ENCODE data around the gene KDM1B.

Gene KDM1B

DNA sequence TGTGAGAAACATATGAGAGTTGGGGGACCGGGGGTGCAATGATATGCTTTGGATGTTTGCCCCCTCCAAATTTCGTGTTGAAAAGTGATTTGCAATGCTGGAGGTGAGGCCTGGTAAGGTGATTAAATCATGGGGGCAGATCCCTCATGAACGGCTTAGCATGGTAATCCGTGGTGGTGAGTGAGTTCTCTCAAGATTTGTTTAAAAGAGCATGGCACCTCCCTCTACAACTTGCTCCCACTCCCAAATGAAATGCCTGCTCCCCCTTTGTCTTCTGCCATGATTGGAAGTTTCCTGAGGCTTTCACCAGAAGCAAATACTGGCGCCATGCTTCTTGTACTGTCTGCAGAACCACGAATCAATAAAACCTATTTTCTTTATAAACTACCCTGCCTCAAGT lies 106.7 kb downstream of the KDM1B start:
- in situ Hi-C loops (cut with HindIII; ENCODE audit: low sequenced_read_pairs), result no loop called here
- H3K4me3 ChIP-seq (ENCODE audit: low read depth, low read length), result peak overlapping the region; percentile 94
- DNase-seq (ENCODE audit: low read depth), result no peak
- TF ChIP-seq, protein P1, sequence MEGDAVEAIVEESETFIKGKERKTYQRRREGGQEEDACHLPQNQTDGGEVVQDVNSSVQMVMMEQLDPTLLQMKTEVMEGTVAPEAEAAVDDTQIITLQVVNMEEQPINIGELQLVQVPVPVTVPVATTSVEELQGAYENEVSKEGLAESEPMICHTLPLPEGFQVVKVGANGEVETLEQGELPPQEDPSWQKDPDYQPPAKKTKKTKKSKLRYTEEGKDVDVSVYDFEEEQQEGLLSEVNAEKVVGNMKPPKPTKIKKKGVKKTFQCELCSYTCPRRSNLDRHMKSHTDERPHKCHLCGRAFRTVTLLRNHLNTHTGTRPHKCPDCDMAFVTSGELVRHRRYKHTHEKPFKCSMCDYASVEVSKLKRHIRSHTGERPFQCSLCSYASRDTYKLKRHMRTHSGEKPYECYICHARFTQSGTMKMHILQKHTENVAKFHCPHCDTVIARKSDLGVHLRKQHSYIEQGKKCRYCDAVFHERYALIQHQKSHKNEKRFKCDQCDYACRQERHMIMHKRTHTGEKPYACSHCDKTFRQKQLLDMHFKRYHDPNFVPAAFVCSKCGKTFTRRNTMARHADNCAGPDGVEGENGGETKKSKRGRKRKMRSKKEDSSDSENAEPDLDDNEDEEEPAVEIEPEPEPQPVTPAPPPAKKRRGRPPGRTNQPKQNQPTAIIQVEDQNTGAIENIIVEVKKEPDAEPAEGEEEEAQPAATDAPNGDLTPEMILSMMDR (IDR thresholded peaks at IDR 0.05; ENCODE audit: low read depth, low read length, missing control alignments), result no peak

GRCh38 chr6:18262702-18263417 lies 107.6 kb downstream of the KDM1B start:
- H3K4me3 ChIP-seq (ENCODE audit: low read depth, low read length), result peak overlapping the region; percentile 94
- DNase-seq (ENCODE audit: low read depth), result no peak
- TF ChIP-seq, protein P1 (IDR thresholded peaks at IDR 0.05; ENCODE audit: low read depth, low read length, missing control alignments), result no peak
- in situ Hi-C loops (cut with HindIII; ENCODE audit: low sequenced_read_pairs), result no loop called here

- no peak for DNase-seq (ENCODE audit: low read depth)
- peak overlapping the region; percentile 94 for H3K4me3 ChIP-seq (ENCODE audit: low read depth, low read length)
- in situ Hi-C loops (cut with HindIII; ENCODE audit: low sequenced_read_pairs), result no loop called here
- TF ChIP-seq, protein P1 (IDR thresholded peaks at IDR 0.05; ENCODE audit: low read depth, low read length, missing control alignments), result no peak
Observed at GRCh38 chr6:18263418-18264218, 108.4 kb downstream of the KDM1B start.

GRCh38 chr6:18264219-18264922 lies 109.1 kb downstream of the KDM1B start, which contains the start of gene DEK:
DEK (minus strand) TSS chr6:18264530; CDS start chr6:18263987, 543 bp downstream.
- in situ Hi-C loops (cut with HindIII; ENCODE audit: low sequenced_read_pairs), result no loop called here
- peak; percentile 49 for DNase-seq (ENCODE audit: low read depth)
- TF ChIP-seq, protein P1 (IDR thresholded peaks at IDR 0.05; ENCODE audit: low read depth, low read length, missing control alignments), result peak; percentile 44

DNA sequence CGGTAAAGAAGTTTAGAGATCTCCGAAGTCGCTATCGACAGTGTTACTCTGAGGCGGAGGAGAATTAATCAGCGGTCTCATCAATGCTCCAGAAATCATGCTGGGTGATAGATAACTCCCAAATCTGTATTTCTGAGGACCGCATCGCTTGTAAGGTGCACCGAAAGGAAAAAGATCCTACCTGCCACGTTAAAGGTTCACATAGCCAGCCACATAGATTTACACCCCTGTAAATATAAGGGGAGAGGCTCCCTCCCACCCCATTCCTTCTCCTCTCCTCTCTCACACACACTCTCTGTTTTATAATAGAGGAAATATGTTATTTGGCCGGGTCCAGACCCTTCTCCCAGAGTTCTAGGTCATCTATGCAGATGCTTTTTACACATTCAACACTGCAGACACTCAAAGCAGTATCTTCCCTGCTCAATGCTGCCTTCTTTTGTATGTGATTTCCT lies 109.7 kb downstream of the KDM1B start:
- peak overlapping the region; percentile 94 for H3K4me3 ChIP-seq (ENCODE audit: low read depth, low read length)
- no peak for DNase-seq (ENCODE audit: low read depth)
- in situ Hi-C loops (cut with HindIII; ENCODE audit: low sequenced_read_pairs), result no loop called here
- TF ChIP-seq, protein P1 (IDR thresholded peaks at IDR 0.05; ENCODE audit: low read depth, low read length, missing control alignments), result no peak

More at GRCh38 chr6:18264219-18264922, 109.1 kb downstream of the KDM1B start, which contains the start of gene DEK:
- peak within 1 kb of the TSS; percentile 94 for H3K4me3 ChIP-seq (ENCODE audit: low read depth, low read length)
